HCT116 (cell line): ENCODE results near the gene NRP1. TPM values are rescaled to one million over a fixed set of nuclear protein-coding genes. Genes with fewer than 3 reads are reported as not detected.

Experiments used
- ATAC-seq: fragments of 200-7000 bp; cut with Tn5 transposase; 2 replicates; pipeline ENCODE4 v1.9.1; 2020; ENCODE audit warnings: mild to moderate bottlenecking, moderate library complexity
- BruUV-seq: library from RNA; stranded (reverse); fragments of 400-500 nt; replicated peaks from 2 replicates; lab custom pipeline; 2021; lab: Mats Ljungman, UMichigan
- CTCF ChIA-PET: fragments of 300-600 bp; sonication (Branson Sonifier 250); formaldehyde crosslinking; loops from one replicate; lab custom pipeline; 2021; ENCODE audit warnings: antibody characterized with exemption; lab: Charles Lee
- POLR2A ChIA-PET: fragments of 300-600, 350-600 bp; sonication (Branson Sonifier 250); formaldehyde crosslinking; loops from one replicate; lab custom pipeline; 2021; ENCODE audit warnings: antibody characterized with exemption; lab: Charles Lee
- RAD21 ChIA-PET, 2 experiments: fragments of 300-600 bp; sonication (Branson Sonifier 250); formaldehyde crosslinking; loops; one replicate each; lab custom pipeline; 2023; ENCODE audit warnings: low total read pairs in 2 of 2; ENCODE audit not compliant: uncharacterized antibody in 2 of 2, unreplicated experiment in 2 of 2, low non-redundant PET in 1 of 2; lab: Charles Lee
- DNase-seq: peaks from one replicate; pipeline ENCODE4 v3.0.0-alpha.2; 2010; ENCODE audit warnings: low read depth, low spot score
- H2AFZ ChIP-seq: fragments of 200-600 bp; shearing (Covaris generic), sonication (generic); 2 replicates; pipeline ENCODE4 v1.6.1; 2017; ENCODE audit warnings: low read depth, mixed run types, mixed read lengths, antibody characterized with exemption, low read length; ENCODE audit not compliant: poor library complexity, severe bottlenecking
- H3K27ac ChIP-seq: 2 replicates; pipeline ENCODE4 v1.5.1; 2012; ENCODE audit warnings: low read depth, low read length
- H3K27me3 ChIP-seq: fragments of 200-600 bp; sonication (generic); 2 replicates; pipeline ENCODE4 v1.6.1; 2016; ENCODE audit warnings: mixed run types, low read length, mixed read lengths; ENCODE audit not compliant: insufficient read depth
- H3K36me3 ChIP-seq, 2 experiments: fragments of 200-500 bp in 1 of 2; fragments of 200-600 bp in 1 of 2; sonication (Bioruptor generic) in 1 of 2; sonication (generic) in 1 of 2; 2 replicates each; pipeline versions ENCODE4 v1.5.1 to v1.6.1; 2014 to 2016; ENCODE audit warnings: low read length in 2 of 2, inconsistent platforms in 1 of 2, mixed read lengths in 1 of 2, mixed run types in 1 of 2; ENCODE audit not compliant: insufficient read depth in 2 of 2, control insufficient read depth in 1 of 2
- H3K4me1 ChIP-seq, 2 experiments: fragments of 200-600 bp in 1 of 2; sonication (generic) in 1 of 2; 2 replicates each; pipeline versions ENCODE4 v1.5.1 to v1.6.1; 2012 to 2017; ENCODE audit warnings: low read length in 2 of 2, inconsistent platforms in 1 of 2, mild to moderate bottlenecking in 1 of 2, mixed read lengths in 1 of 2, mixed run types in 1 of 2, moderate library complexity in 1 of 2; ENCODE audit not compliant: insufficient read depth in 2 of 2, control insufficient read depth in 1 of 2
- H3K4me2 ChIP-seq: fragments of 200-600 bp; sonication (generic); 2 replicates; pipeline ENCODE4 v1.6.1; 2017; ENCODE audit warnings: mixed run types, low read length, mixed read lengths
- H3K4me3 ChIP-seq, 2 experiments: fragments of 200-600 bp in 1 of 2; sonication (generic) in 1 of 2; replicated peaks in 1 of 2; 2 replicates each; pipeline ENCODE4 v1.5.1; 2011 to 2016; ENCODE audit warnings: low read length in 2 of 2, control low read depth in 1 of 2, low read depth in 1 of 2, mild to moderate bottlenecking in 1 of 2, mixed read lengths in 1 of 2, mixed run types in 1 of 2
- H3K79me2 ChIP-seq: fragments of 200-600 bp; sonication (generic); 2 replicates; pipeline ENCODE4 v1.6.1; 2017; ENCODE audit warnings: mild to moderate bottlenecking, mixed run types, low read length, moderate library complexity, mixed read lengths; ENCODE audit not compliant: insufficient read depth
- H3K9ac ChIP-seq: fragments of 200-600 bp; sonication (generic); 2 replicates; pipeline ENCODE4 v1.6.1; 2016; ENCODE audit warnings: low read length, mixed read lengths
- H3K9me2 ChIP-seq: fragments of 200-600 bp; sonication (generic), shearing (Covaris generic); 2 replicates; pipeline ENCODE4 v1.6.1; 2017; ENCODE audit warnings: mixed run types, mild to moderate bottlenecking, moderate library complexity; ENCODE audit not compliant: insufficient read depth
- H3K9me3 ChIP-seq, 2 experiments: fragments of 200-500 bp in 1 of 2; fragments of 200-600 bp in 1 of 2; sonication (Bioruptor generic) in 1 of 2; sonication (generic) in 1 of 2; 2 replicates each; pipeline ENCODE4 v1.6.1; 2014 to 2017; ENCODE audit warnings: low read length in 2 of 2, mixed read lengths in 2 of 2, inconsistent platforms in 1 of 2, low read depth in 1 of 2, mild to moderate bottlenecking in 1 of 2, mixed run types in 1 of 2, moderate library complexity in 1 of 2; ENCODE audit not compliant: control insufficient read depth in 1 of 2, insufficient read depth in 1 of 2
- H4K20me1 ChIP-seq: fragments of 200-600 bp; sonication (generic), shearing (Covaris generic); 2 replicates; pipeline ENCODE4 v1.6.1; 2017; ENCODE audit warnings: mixed run types, mild to moderate bottlenecking, moderate library complexity; ENCODE audit not compliant: insufficient read depth
- CEBPB ChIP-seq: IDR thresholded peaks from 2 replicates; pipeline ENCODE4 v1.6.1; 2012; ENCODE audit warnings: low read depth
- POLR2AphosphoS5 ChIP-seq: IDR thresholded peaks from 2 replicates; pipeline ENCODE4 v1.6.1; 2011; ENCODE audit warnings: mild to moderate bottlenecking, low read depth, low read length, moderate library complexity
- RAD21 ChIP-seq: IDR thresholded peaks from 2 replicates; pipeline ENCODE4 v1.6.1; 2012; ENCODE audit warnings: low read depth, mild to moderate bottlenecking
- SP1 ChIP-seq: IDR thresholded peaks from 2 replicates; pipeline ENCODE4 v1.6.1; 2012; ENCODE audit warnings: low read depth
- intact Hi-C: fragments of 100-400 bp; cut with micrococcal nuclease; formaldehyde crosslinking; loops from 2 replicates; pipeline ENCODE4 v1.10.0; 2022
- total RNA-seq: library from RNA; stranded (reverse); gene quantifications from one replicate; pipeline ENCODE4 v1.2.1, GENCODE V29; 2021; ENCODE audit not compliant: unreplicated experiment
- TF ChIP-seq, protein P1 (sequence below): IDR thresholded peaks from 2 replicates; pipeline ENCODE4 v1.6.1; 2012
- TF ChIP-seq, protein P2 (sequence below): IDR thresholded peaks from 2 replicates; pipeline ENCODE4 v1.6.1; 2012; ENCODE audit warnings: low read depth

Gene NRP1
- total RNA-seq, 1 experiment from 2014 or later = 3.8 TPM

DNA sequence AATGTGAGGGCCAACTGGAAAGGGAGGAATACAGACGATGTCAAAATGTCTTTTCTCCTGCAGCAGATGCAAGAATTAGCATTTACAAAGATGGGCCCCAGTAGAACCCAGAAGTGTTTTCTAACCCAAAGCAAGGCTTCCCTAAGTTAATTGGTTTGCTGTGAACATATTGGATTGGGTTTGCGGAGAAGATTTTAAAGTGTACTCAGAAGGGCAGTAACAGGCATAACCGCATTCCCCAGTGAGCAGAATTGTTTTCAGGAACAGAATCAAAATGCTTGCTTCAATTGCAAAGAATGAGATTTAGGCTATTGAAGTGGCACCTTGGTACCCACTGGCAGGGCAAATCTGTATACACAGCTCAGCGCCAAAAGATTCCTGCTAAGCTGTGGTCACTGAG, 78.0 kb downstream of the NRP1 start:
- Histone ChIP-seq H2AFZ (no peak overlapping the region), H4K20me1 (no peaks in the 10 kb centered on the region), H3K4me3 (no peak overlapping the region), H3K36me3 (no peaks in the 10 kb centered on the region), H3K9me2 (no peaks in the 10 kb centered on the region), H3K27ac (no peak overlapping the region), H3K27me3 (no peaks in the 10 kb centered on the region), H3K9me3 (no peaks in the 10 kb centered on the region), H3K4me2 (no peak overlapping the region), H3K9ac (no peak overlapping the region), H3K79me2 (no peaks in the 10 kb centered on the region), H3K4me1 (peaks cover 0 to 22% of the 10 kb centered on the region in 2 experiments; a peak in 2 of 4 replicates)
- intact Hi-C loops = no loop called here
- ATAC-seq = no peak
- POLR2A ChIA-PET = no interaction called here
- no peak for DNase-seq
- no TSS peak for BruUV-seq
- no peak for TF ChIP-seq POLR2AphosphoS5
- TF ChIP-seq, protein P1, sequence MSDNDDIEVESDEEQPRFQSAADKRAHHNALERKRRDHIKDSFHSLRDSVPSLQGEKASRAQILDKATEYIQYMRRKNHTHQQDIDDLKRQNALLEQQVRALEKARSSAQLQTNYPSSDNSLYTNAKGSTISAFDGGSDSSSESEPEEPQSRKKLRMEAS = no peak
- no peak for TF ChIP-seq CEBPB
- TF ChIP-seq, protein P2, sequence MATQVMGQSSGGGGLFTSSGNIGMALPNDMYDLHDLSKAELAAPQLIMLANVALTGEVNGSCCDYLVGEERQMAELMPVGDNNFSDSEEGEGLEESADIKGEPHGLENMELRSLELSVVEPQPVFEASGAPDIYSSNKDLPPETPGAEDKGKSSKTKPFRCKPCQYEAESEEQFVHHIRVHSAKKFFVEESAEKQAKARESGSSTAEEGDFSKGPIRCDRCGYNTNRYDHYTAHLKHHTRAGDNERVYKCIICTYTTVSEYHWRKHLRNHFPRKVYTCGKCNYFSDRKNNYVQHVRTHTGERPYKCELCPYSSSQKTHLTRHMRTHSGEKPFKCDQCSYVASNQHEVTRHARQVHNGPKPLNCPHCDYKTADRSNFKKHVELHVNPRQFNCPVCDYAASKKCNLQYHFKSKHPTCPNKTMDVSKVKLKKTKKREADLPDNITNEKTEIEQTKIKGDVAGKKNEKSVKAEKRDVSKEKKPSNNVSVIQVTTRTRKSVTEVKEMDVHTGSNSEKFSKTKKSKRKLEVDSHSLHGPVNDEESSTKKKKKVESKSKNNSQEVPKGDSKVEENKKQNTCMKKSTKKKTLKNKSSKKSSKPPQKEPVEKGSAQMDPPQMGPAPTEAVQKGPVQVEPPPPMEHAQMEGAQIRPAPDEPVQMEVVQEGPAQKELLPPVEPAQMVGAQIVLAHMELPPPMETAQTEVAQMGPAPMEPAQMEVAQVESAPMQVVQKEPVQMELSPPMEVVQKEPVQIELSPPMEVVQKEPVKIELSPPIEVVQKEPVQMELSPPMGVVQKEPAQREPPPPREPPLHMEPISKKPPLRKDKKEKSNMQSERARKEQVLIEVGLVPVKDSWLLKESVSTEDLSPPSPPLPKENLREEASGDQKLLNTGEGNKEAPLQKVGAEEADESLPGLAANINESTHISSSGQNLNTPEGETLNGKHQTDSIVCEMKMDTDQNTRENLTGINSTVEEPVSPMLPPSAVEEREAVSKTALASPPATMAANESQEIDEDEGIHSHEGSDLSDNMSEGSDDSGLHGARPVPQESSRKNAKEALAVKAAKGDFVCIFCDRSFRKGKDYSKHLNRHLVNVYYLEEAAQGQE = no peak
- CTCF ChIA-PET = no interaction called here
- RAD21 ChIA-PET = no interaction called here

DNA sequence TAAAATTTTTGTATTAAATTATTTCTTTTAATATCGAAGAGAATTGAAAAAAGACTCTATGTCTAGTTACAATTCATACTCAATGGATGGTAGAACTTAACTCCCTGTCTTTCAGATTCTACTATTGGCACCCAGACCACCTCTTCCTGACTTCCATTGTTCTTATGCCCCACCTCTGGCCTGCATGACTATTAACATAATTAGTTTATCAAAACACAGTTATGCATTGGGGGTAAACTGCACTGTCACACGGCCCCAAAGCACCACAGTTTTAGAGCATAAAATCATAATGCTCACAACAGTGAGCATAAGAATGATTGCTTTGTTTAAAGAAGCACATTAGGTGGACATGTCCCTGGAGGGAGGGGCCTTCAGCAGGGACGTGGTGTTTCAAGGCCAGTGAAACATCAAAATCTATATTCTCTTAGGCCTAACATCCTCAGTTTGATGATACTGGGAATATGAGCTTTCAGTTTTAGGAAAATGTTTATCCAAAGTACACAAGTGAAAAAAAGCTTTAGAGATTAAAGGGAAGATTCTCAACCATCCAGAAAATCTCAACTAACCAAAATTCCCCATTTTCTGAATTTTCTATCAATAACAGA, 79.8 kb downstream of the NRP1 start:
- H2AFZ ChIP-seq = no peak overlapping the region
- H3K4me2 ChIP-seq = no peak overlapping the region
- ATAC-seq = no peak
- H3K4me1 ChIP-seq = peaks cover 0 to 20% of the 10 kb centered on the region in 2 experiments; a peak in 2 of 4 replicates
- no peak overlapping the region for H3K27ac ChIP-seq
- DNase-seq = no peak
- H3K27me3 ChIP-seq = no peaks in the 10 kb centered on the region
- ChIA-PET RAD21 (interaction anchor here in 1 of 2 experiments (0.8 kb wide), 1 partner anchor 16 kb away, joined by 6 read pairs; no protein-coding TSS in a partner anchor), CTCF (no interaction called here), POLR2A (no interaction called here)
- TF ChIP-seq RAD21 (no peak), SP1 (no peak), CEBPB (no peak)
- no peak overlapping the region for H3K9ac ChIP-seq
- no peaks in the 10 kb centered on the region for H3K36me3 ChIP-seq
- H3K9me2 ChIP-seq = no peaks in the 10 kb centered on the region
- no peaks in the 10 kb centered on the region for H3K79me2 ChIP-seq
- H4K20me1 ChIP-seq = no peaks in the 10 kb centered on the region
- intact Hi-C loops = no loop called here
- H3K4me3 ChIP-seq = no peak overlapping the region
- BruUV-seq = no TSS peak
- H3K9me3 ChIP-seq = no peaks in the 10 kb centered on the region
